HG03196 (cell line): ENCODE data around the gene MADD.
"Not testable (repeated sequence)": the region's sequence is repeated elsewhere in the genome, so short reads cannot be mapped to it uniquely, and the experiment has no call there.

Source experiments
- ATAC-seq: cut with Tn5 transposase; IDR thresholded peaks from one replicate; pipeline ENCODE4 v1.9.1; 2021; ENCODE audit not compliant: unreplicated experiment

Gene MADD

GRCh38 chr11:47317064-47317828 is 47.3 kb downstream of the MADD start:
- peak; percentile 69 for ATAC-seq

- ATAC-seq = no peak
Measured at GRCh38 chr11:47318166-47318565, 48.2 kb downstream of the MADD start.

GRCh38 chr11:47324520-47324919 is 54.6 kb downstream of the MADD start:
- no peak for ATAC-seq

DNA sequence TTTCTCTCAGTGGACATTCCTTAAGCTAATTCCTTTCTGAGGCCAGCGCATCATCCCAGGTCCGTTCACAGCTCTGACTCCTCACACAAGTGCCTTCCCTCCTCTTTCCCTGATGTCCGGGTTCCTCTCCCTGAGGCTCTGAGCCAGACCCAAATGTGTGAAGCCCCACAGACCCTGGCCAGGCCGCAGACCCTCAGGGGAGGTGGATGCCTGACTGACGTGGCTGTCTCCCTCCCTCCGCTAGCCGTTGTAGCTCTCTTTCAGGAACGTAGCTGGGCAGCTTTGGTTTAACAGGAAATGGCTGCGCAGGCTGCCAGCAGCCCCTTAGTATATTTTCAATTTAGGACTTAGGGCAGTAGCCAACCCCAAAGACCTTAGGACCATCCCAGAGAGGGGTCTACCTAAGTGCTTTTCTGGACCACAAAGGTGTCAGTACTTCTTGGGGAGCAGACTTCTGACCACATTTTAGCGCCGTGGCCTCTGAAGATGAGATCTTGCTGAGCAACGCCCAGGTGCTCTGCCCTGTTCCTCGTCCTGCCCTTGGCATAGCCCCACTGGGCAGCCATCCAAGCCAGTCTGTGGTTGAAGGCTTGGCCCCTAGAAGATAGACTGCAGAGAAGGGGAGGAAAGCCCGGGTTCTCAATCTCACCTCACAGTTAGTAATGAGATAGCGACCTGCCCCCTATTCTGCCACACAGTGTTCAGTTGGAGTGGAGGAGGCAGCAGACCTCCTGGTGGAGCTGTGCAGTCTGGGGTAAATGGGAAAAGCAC is 55.5 kb downstream of the MADD start:
- ATAC-seq = no peak

- no peak for ATAC-seq
Measured at GRCh38 chr11:47326198-47326597, 56.3 kb downstream of the MADD start.

- no peak for ATAC-seq
Measured at GRCh38 chr11:47327025-47327424, 57.1 kb downstream of the MADD start.

- no peak for ATAC-seq
Measured at GRCh38 chr11:47327949-47328348, 58.0 kb downstream of the MADD start.

DNA sequence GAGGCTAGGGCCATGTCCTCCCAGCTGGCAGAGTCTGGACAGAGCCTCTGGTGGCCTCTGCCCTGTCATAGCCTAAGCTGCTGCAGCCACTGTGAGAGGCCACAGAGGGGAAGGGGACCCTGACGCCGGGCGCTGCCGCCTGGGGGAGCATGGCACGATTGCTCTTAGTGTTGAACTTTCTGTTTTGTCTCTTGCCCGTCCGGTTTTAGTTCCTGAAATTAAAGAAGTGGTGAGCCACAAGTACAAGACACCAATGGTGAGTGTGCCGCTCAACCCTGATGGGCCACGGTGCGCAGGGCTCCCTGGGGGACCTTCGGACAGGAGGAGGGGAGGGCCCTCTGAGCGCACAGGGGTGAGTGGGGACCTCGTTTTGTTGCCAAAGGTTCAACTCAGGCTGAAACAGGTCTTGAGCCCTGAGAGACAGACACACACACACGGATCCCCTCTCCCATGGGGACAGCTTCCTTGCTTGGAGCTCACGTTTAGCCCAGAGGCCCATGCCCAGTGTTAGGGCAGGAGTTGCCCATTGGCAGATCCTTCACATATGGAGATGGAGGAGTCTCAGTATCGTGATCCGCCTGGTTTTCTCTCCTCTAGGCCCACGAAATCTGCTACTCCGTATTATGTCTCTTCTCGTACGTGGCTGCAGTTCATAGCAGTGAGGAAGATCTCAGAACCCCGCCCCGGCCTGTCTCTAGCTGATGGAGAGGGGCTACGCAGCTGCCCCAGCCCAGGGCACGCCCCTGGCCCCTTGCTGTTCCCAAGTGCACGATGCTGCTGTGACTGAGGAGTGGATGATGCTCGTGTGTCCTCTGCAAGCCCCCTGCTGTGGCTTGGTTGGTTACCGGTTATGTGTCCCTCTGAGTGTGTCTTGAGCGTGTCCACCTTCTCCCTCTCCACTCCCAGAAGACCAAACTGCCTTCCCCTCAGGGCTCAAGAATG is 58.8 kb downstream of the MADD start:
- no peak for ATAC-seq

GRCh38 chr11:47329431-47329986 is 59.6 kb downstream of the MADD start:
- ATAC-seq = no peak

DNA sequence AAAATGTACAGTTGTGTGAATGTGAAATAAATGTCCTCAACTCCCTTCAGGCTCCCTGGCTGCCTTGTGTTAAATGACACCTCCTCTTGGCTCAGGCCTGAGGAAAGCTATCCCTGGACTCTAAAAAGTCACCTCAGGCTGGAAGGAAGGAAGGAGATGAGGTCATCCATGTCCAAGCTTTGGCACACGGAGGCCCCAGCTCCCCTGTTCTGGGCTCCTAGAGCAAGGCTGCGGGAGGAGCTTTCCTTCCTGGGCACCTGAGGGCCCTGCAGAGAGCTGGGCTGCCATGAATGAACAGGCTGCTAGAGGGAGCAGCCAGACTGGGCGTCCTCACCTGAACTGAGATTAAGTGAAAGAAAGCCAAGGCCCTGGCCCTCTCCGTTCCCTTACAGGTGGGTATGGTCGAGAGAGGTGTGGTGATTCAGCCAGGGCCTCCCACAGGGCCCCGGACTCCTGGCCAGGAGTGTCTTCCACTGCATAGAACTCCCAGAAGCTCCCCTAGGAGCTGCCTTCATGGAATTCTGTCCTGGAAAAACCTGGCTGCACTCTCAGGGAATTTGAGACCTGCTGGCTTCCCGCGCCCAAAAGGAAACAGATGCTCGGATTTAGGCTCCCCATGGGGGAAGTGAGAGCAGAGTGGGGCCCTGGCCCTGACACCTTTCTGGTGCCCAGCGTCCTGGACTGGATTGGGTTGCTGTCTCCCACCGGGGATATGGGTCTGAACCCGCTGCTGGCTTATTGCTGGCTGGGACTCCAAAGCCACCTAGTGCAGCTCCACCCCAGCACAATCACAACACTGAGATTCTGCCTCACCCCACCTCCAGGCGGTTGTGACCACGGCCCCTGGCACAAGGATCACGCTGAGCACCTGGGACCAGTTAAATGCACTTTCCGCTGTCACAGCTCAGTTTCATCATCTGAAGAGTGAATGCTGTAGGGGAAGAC is 60.3 kb downstream of the MADD start:
- ATAC-seq = no peak

DNA sequence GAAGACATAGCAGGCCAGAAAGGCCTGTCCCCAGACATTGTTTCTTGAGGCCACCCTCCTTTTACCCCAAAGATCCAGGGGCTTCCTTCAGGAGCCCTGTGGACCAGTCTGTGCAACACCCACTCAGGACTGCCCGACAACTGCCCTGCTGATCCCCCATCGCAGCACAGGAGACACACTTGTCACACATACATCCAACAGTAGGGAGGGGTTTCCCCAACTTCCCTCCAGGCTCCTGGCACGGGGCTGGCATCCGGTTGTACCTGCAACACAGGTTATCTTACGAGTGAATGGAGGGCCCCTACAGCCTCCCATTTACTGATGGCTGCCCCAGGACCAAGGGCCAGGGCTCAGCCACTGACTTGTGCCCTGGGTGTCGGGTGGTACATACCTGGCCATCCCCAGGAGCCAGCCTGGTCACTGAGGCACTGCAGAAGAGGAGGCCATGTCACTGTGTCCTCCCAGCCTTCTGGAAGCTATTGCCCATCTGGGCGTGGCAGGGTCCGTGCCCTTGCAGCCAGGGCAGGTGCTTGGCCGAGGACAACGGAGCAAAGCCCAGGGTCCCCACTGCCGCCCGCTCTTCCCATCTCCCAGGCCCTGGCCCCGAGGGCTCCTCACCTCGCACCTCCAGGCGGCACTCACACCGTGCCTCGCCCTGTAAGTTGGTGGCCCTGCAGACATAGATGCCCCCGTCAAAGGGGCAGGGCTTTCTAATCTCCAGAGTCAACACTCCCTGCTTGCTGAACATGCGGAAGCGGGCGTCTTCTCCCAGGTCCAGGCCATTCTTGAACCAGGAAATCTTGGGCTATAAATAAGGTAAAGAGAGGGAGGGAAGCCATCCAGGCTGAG is 61.7 kb downstream of the MADD start:
- ATAC-seq = no peak

- ATAC-seq = no peak
Measured at GRCh38 chr11:47332303-47332711, 62.4 kb downstream of the MADD start.

DNA sequence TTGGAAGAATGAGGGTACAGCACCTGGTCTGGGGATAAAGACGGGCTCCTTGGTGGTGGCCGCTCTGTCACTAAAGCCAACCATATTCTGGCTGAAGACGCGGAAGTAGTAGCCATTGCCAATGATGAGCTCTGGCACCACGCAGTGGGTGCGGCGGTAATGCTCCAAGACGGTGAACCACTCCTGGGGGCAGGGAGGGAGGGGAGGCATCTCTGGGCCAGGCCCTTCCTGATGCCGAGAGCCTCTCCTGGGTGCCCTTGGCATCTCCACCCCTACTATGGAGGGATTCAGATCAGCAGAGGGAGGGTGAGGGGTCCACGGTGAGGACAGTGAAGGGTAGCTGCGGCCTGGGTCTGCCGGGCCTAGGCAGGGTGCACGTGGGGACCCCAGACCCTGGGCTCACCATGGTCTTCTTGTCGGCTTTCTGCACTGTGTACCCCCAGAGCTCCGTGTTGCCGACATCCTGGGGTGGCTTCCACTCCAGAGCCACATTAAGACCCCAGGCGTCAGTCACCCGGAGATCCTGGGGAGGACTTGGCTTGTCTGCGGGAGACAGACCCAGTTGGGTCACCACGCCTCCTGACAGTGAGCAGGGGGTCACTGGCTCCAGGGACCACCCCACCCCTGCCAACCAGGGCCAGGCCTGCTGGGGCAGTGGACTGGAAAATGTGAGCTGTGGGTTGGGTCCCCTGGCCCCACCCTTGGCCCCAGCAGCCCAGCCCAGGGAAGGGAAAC is 63.0 kb downstream of the MADD start:
- ATAC-seq = no peak

DNA sequence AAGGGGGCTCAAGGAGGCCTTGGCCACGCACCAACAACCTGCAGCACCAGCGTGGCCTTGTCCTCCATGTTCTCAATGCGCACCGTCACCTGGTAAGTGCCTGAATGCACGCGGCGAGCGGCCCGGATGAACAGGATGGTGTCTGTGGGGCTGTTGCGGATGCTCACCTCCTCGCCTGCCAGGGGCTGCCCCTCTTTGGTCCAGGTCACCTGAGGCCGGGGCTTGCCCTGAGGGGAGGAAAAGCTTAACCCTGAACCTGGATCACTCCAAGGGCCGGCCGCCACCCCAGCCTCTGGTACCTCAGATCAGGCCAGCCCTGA is 63.6 kb downstream of the MADD start:
- no peak for ATAC-seq

DNA sequence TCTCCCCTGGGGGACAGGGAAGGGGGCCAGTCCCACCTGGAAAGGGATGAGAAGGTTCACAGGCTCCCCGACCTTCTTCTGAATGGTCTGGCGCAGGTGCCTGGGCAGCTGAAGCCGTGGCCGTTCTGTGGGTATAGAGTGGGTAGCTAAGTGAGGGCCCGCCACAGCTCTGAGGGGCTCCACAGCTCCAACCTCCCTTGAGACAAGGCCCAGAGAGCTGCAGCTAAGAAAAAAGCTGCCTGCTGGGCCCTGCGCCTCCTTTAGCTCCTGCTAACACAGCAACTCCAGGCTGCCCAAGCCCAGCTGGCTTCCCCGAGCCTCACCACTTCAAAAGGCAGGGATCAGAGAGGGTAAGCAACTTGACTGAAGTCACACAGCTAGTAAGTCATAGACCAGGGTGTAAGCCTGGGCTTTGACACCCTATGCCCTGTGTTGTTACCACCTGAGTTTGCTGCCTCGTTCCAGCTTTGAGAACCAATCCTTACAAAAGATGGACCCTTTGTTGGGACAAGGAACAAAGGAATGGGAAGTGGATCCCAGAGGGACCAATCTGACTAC is 64.0 kb downstream of the MADD start:
- no peak for ATAC-seq

GRCh38 chr11:47334699-47335411 is 64.9 kb downstream of the MADD start:
- not testable (repeated sequence) for ATAC-seq

DNA sequence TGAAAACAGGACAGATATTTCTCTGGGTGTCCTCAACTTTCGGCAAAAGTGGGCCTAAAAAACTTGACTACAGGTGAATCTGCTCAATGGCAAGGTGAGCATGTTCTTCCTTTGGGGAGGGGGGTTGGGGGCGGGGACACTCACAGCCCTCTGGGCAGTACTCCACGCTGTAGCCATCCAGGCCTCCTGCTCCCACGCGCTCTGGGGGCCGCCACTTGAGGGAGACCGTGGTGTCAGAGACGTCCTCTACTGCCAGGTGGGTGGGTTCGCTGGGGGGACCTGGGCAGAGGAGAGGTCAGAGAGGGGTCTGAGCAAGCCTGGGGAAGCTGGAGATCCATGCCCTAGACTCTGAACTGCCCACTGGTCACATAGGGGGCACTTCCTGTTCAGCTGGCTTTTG is 65.8 kb downstream of the MADD start:
- no peak for ATAC-seq

GRCh38 chr11:47336595-47336994 is 66.7 kb downstream of the MADD start:
- ATAC-seq = no peak
